Heart left ventricle (tissue), 16 donors: Measurements from ENCODE around the gene CBFA2T3. TPM values are rescaled to one million over a fixed set of nuclear protein-coding genes. Genes with fewer than 3 reads are reported as not detected.
A peak's percentile ranks its signal among the peaks of the same experiment; 100 is the strongest.

ENCODE experiments used
- ATAC-seq, 4 donors: fragments of 200-7000 bp; cut with Tn5 transposase; one replicate each; pipeline ENCODE4 v1.9.1; 2020 to 2022; ENCODE audit warnings: moderate library complexity in 4 of 4, mild to moderate bottlenecking in 3 of 4, moderate number of reproducible peaks in 1 of 4
- DNase-seq, 5 donors: peaks; one replicate each; pipeline ENCODE4 v3.0.0-alpha.2; 2020
- H3K27ac ChIP-seq, 12 donors: fragments of 200-600 bp; sonication (generic) in 4 of 12; one replicate each; pipeline versions ENCODE4 v1.5.0 to v1.8.0; 2016 to 2022; ENCODE audit warnings: mild to moderate bottlenecking in 2 of 12
- H3K27me3 ChIP-seq, 9 donors: fragments of 200-600 bp; sonication (generic) in 2 of 9; one replicate each; pipeline versions ENCODE4 v1.5.1 to v1.8.0; 2016 to 2022; ENCODE audit warnings: mild to moderate bottlenecking in 3 of 9
- H3K36me3 ChIP-seq, 9 donors: fragments of 200-600 bp; sonication (generic) in 2 of 9; one replicate each; pipeline versions ENCODE4 v1.5.0 to v1.8.0; 2018 to 2022; ENCODE audit warnings: mild to moderate bottlenecking in 2 of 9
- H3K4me1 ChIP-seq, 12 donors: fragments of 200-600 bp; sonication (generic) in 4 of 12; one replicate each; pipeline versions ENCODE4 v1.5.0 to v1.8.0; 2016 to 2022; ENCODE audit warnings: mild to moderate bottlenecking in 3 of 12
- H3K4me3 ChIP-seq, 12 donors: fragments of 200-600 bp; sonication (generic) in 4 of 12; one replicate each; pipeline versions ENCODE4 v1.5.0 to v1.8.0; 2017 to 2022; ENCODE audit warnings: mild to moderate bottlenecking in 9 of 12, moderate library complexity in 4 of 12
- H3K9me3 ChIP-seq, 12 donors: fragments of 200-600 bp; sonication (generic) in 4 of 12; one replicate each; pipeline versions ENCODE4 v1.5.0 to v1.8.0; 2016 to 2022; ENCODE audit warnings: mild to moderate bottlenecking in 1 of 12
- CTCF ChIP-seq, 12 donors: fragments of 200-600 bp; sonication (generic) in 4 of 12; IDR thresholded peaks; one replicate each; pipeline versions ENCODE4 v1.5.0 to v1.8.0; 2018 to 2022; ENCODE audit warnings: antibody characterized with exemption in 12 of 12, mild to moderate bottlenecking in 5 of 12
- POLR2A ChIP-seq, 2 donors: fragments of 450-650 bp; IDR thresholded peaks; one replicate each; pipeline ENCODE4 v1.6.1; 2017; ENCODE audit warnings: antibody characterized with exemption in 2 of 2, mild to moderate bottlenecking in 2 of 2, moderate library complexity in 2 of 2
- WGBS, 4 donors: extraction: QIAGEN DNeasy Blood & Tissue Kit in 2 of 4; methylation state at CpG; one replicate each; pipeline versions ENCODE4 v1.1.5 to v1.1.7; 2013 to 2018; 5-methylcytosine and 5-hydroxymethylcytosine counted together
- intact Hi-C, 10 donors: fragments of 100-400 bp; cut with DNase I; formaldehyde crosslinking; loops; one replicate each; pipeline versions ENCODE4 v1.11.1 to v1.14.2; 2022
- polyA plus RNA-seq, 2 donors: library from polyadenylated mRNA; stranded (reverse); fragments of 200-250 nt; gene quantifications; one replicate each; pipeline ENCODE4 v1.2.3, GENCODE V29; 2013
- total RNA-seq, 9 donors: library from RNA; depleted of rRNA in 2 of 9; stranded (reverse); fragments of >200 nt in 2 of 9; fragmentation: NEBNext Ultra II Directional in 3 of 9; extraction: Animal tissue kit (Norgen Biotek cat#: 25700) in 3 of 9; gene quantifications; one replicate each; pipeline versions ENCODE4 v1.1.0 to v1.2.4, GENCODE V29; 2016 to 2023
- donor health status: ischemic (EF 13 %, LVEDD 7.1; RV severe dilation, severe dysfunction).
- donor health status: healthy with polysubstance abuse.
- donor health status: DM: no; HTN: yes; CAD: no.
- donor health status: DM: no; HTN: no; CAD: no.
- donor health status: ischemic (EF 25% LVEDD 6.9; RV normal size, moderate dysfunction).
- donor health status: ischemic (EF 25% LVEDD 5.7; RV mildly dilated, moderate dysfunction).
- donor health status: healthy.
- donor health status: DM: yes; HTN: yes; CAD: no.
- donor health status: ischemic (EF 35%, LVEDD 5.7; RV mildly dilated, moderate dysfunction).
- donor health status: nonischemic (EF 11% LVEDD 7.7; RV severe dilation, severe dysfunction).
- donor health status: DM: yes; HTN: yes; CAD: no.
- donor health status: PGD.
- donor health status: ischemic (EF 29% LVEDD 5.4; RV normal size, mild dysfunction).
- donor health status: nonischemic (EF 23%, LVEDD 6.1; RV moderate dilation, normal function).

CBFA2T3 gene
- total and polyA plus RNA-seq, 11 donors, result 5.0 to 12.0 (median 5.8) TPM

GRCh38 chr16:88991813-88992350 lies 14.9 kb upstream of the CBFA2T3 start:
- Histone ChIP-seq H3K36me3 (no peaks in the 10 kb centered on the region), H3K4me3 (no peak overlapping the region), H3K9me3 (peaks cover 0 to 2% (median 0%) of the 10 kb centered on the region in 12 donors), H3K27me3 (peaks cover 14 to 68% (median 29%) of the 10 kb centered on the region in 9 donors), H3K27ac (no peak overlapping the region), H3K4me1 (peaks cover 0 to 9% (median 0%) of the 10 kb centered on the region in 12 donors)
- TF ChIP-seq POLR2A (IDR thresholded peaks at IDR 0.05) (no peak), CTCF (IDR thresholded peaks at IDR 0.05) (no peak)
- intact Hi-C loops, result no loop called here
- 72 to 85% (median 76%) methylated on average over 17 to 19 of the region's 19 CpGs for WGBS, 4 donors
- ATAC-seq (no peak), DNase-seq (peak in 1 of 5 donors; percentile 30)

- no peaks in the 10 kb centered on the region for H3K36me3 ChIP-seq
- peaks cover 0 to 9% (median 0%) of the 10 kb centered on the region in 12 donors for H3K4me1 ChIP-seq
- intact Hi-C loops, result no loop called here
- 90 to 95% (median 92%) methylated on average over 13 to 26 of the region's 26 CpGs for WGBS, 4 donors
- no peak overlapping the region for H3K27ac ChIP-seq
- DNase-seq (peak in 2 of 5 donors; percentile 7 to 30), ATAC-seq (no peak)
- no peak overlapping the region for H3K4me3 ChIP-seq
- no peaks in the 10 kb centered on the region for H3K9me3 ChIP-seq
- H3K27me3 ChIP-seq, result peaks cover 3 to 61% (median 21%) of the 10 kb centered on the region in 9 donors
- TF ChIP-seq CTCF (IDR thresholded peaks at IDR 0.05) (no peak), POLR2A (IDR thresholded peaks at IDR 0.05) (no peak)
Measured at GRCh38 chr16:88989852-88990547, 13.0 kb upstream of the CBFA2T3 start.

- Histone ChIP-seq H3K27me3 (peaks cover 0 to 53% (median 13%) of the 10 kb centered on the region in 9 donors), H3K4me3 (no peak overlapping the region), H3K4me1 (peaks cover 0 to 9% (median 0%) of the 10 kb centered on the region in 12 donors), H3K36me3 (no peaks in the 10 kb centered on the region), H3K27ac (no peak overlapping the region), H3K9me3 (no peaks in the 10 kb centered on the region)
- ATAC-seq, result no peak
- intact Hi-C loops, result no loop called here
- 76 to 85% (median 81%) methylated on average over 28 to 44 of the region's 44 CpGs for whole genome bisulfite sequencing, 4 donors
- DNase-seq, result peak in 2 of 5 donors; percentile 20 to 53
- TF ChIP-seq POLR2A (IDR thresholded peaks at IDR 0.05), result no peak
- TF ChIP-seq CTCF (IDR thresholded peaks at IDR 0.05), result no peak
Measured at GRCh38 chr16:88988980-88989811, 12.2 kb upstream of the CBFA2T3 start.

GRCh38 chr16:88985521-88985920 lies 8.5 kb upstream of the CBFA2T3 start:
- Histone ChIP-seq H3K4me3 (no peak overlapping the region), H3K27me3 (peaks cover 0 to 28% (median 10%) of the 10 kb centered on the region in 9 donors), H3K4me1 (no peaks in the 10 kb centered on the region), H3K27ac (no peak overlapping the region), H3K9me3 (no peaks in the 10 kb centered on the region), H3K36me3 (no peaks in the 10 kb centered on the region)
- no peak for ATAC-seq
- 76 to 85% (median 81%) methylated on average over 7 to 13 of the region's 13 CpGs for WGBS, 4 donors
- DNase-seq, result peak in 1 of 5 donors; percentile 47
- TF ChIP-seq CTCF (IDR thresholded peaks at IDR 0.05) (no peak), POLR2A (IDR thresholded peaks at IDR 0.05) (no peak)
- intact Hi-C loops, result no loop called here
